ENCODE data around the gene PLA2G3.

DNA sequence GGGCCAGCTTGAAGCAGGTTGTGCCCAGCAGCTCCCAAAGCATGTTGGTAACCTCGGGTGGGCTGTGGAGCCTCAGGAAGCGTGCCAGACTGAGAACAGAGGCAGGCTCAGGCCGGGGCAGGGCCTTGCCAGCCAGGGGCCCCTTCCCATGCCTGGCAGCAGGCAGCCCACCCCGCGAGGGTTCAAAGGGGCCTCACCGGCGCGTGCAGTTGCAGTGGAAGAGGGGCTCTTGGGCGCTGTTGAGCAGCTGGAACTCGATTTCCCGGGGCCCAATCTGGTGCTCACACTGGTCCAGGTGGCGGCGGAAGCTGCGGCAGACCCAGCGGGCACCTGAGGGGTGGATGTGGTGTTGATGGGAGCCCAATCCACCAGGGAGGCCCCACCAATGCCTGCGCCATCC is 3.6 kb downstream of the PLA2G3 start:
- TF ChIP-seq, protein P1, sequence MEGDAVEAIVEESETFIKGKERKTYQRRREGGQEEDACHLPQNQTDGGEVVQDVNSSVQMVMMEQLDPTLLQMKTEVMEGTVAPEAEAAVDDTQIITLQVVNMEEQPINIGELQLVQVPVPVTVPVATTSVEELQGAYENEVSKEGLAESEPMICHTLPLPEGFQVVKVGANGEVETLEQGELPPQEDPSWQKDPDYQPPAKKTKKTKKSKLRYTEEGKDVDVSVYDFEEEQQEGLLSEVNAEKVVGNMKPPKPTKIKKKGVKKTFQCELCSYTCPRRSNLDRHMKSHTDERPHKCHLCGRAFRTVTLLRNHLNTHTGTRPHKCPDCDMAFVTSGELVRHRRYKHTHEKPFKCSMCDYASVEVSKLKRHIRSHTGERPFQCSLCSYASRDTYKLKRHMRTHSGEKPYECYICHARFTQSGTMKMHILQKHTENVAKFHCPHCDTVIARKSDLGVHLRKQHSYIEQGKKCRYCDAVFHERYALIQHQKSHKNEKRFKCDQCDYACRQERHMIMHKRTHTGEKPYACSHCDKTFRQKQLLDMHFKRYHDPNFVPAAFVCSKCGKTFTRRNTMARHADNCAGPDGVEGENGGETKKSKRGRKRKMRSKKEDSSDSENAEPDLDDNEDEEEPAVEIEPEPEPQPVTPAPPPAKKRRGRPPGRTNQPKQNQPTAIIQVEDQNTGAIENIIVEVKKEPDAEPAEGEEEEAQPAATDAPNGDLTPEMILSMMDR (IDR thresholded peaks at IDR 0.05 in 2 of 3, conservative IDR thresholded peaks at IDR 0.05 in 1 of 3; ENCODE audit: borderline replicate concordance in 1 of 3, insufficient read depth in 1 of 3, low read depth in 2 of 3, low read length in 2 of 3): no peak
- TF ChIP-seq, protein P2, sequence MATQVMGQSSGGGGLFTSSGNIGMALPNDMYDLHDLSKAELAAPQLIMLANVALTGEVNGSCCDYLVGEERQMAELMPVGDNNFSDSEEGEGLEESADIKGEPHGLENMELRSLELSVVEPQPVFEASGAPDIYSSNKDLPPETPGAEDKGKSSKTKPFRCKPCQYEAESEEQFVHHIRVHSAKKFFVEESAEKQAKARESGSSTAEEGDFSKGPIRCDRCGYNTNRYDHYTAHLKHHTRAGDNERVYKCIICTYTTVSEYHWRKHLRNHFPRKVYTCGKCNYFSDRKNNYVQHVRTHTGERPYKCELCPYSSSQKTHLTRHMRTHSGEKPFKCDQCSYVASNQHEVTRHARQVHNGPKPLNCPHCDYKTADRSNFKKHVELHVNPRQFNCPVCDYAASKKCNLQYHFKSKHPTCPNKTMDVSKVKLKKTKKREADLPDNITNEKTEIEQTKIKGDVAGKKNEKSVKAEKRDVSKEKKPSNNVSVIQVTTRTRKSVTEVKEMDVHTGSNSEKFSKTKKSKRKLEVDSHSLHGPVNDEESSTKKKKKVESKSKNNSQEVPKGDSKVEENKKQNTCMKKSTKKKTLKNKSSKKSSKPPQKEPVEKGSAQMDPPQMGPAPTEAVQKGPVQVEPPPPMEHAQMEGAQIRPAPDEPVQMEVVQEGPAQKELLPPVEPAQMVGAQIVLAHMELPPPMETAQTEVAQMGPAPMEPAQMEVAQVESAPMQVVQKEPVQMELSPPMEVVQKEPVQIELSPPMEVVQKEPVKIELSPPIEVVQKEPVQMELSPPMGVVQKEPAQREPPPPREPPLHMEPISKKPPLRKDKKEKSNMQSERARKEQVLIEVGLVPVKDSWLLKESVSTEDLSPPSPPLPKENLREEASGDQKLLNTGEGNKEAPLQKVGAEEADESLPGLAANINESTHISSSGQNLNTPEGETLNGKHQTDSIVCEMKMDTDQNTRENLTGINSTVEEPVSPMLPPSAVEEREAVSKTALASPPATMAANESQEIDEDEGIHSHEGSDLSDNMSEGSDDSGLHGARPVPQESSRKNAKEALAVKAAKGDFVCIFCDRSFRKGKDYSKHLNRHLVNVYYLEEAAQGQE (IDR thresholded peaks at IDR 0.05; ENCODE audit: low read depth): no peak
- TF ChIP-seq POLR2AphosphoS5 (IDR thresholded peaks at IDR 0.05; ENCODE audit: low read depth, low read length): no peak
- no peak for TF ChIP-seq EZH2 (IDR thresholded peaks at IDR 0.05)
- no peak for TF ChIP-seq ZNF274 (IDR thresholded peaks at IDR 0.05; ENCODE audit: low read depth, low read length)
- TF ChIP-seq, protein P3, sequence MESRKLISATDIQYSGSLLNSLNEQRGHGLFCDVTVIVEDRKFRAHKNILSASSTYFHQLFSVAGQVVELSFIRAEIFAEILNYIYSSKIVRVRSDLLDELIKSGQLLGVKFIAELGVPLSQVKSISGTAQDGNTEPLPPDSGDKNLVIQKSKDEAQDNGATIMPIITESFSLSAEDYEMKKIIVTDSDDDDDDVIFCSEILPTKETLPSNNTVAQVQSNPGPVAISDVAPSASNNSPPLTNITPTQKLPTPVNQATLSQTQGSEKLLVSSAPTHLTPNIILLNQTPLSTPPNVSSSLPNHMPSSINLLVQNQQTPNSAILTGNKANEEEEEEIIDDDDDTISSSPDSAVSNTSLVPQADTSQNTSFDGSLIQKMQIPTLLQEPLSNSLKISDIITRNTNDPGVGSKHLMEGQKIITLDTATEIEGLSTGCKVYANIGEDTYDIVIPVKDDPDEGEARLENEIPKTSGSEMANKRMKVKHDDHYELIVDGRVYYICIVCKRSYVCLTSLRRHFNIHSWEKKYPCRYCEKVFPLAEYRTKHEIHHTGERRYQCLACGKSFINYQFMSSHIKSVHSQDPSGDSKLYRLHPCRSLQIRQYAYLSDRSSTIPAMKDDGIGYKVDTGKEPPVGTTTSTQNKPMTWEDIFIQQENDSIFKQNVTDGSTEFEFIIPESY (IDR thresholded peaks at IDR 0.05; ENCODE audit: extremely low read depth, insufficient replicate concordance, low read length): no peak
- TF ChIP-seq, protein P4, sequence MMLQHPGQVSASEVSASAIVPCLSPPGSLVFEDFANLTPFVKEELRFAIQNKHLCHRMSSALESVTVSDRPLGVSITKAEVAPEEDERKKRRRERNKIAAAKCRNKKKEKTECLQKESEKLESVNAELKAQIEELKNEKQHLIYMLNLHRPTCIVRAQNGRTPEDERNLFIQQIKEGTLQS (IDR thresholded peaks at IDR 0.05): no peak
- TF ChIP-seq ELF1 (IDR thresholded peaks at IDR 0.05; ENCODE audit: borderline replicate concordance, low read depth): no peak
- TF ChIP-seq RAD21 (IDR thresholded peaks at IDR 0.05; ENCODE audit: low read depth): no peak
- TF ChIP-seq YY1 (IDR thresholded peaks at IDR 0.05; ENCODE audit: extremely low read depth, insufficient replicate concordance, low read depth, low read length): no peak
- TF ChIP-seq POLR2A (IDR thresholded peaks at IDR 0.05; ENCODE audit: borderline replicate concordance, extremely low read depth, insufficient read depth, insufficient read length): no peak
- no peak for TF ChIP-seq TCF7L2 (IDR thresholded peaks at IDR 0.05; ENCODE audit: borderline replicate concordance, extremely low read depth, insufficient read depth, insufficient read length)
- TF ChIP-seq SRF (IDR thresholded peaks at IDR 0.05; ENCODE audit: low read depth): no peak
- TF ChIP-seq SP1 (IDR thresholded peaks at IDR 0.05; ENCODE audit: low read depth): no peak

All from HCT116 (cell line).